Measurements from ENCODE around the gene STARD3.

Gene STARD3

GRCh38 chr17:39675390-39676082 is 38.6 kb downstream of the STARD3 start:
- no peak for TF ChIP-seq NFRKB (IDR thresholded peaks at IDR 0.05)
- DNase-seq (ENCODE audit: extremely low spot score) = no peak
- POLR2A ChIA-PET = interaction anchor here (1.2 kb wide), 1 partner anchor 12 kb away, joined by 4 read pairs; the partner anchor contains the start of gene PGAP3
- CTCF ChIA-PET = interaction anchor here (0.9 to 1.6 kb wide), 3 partner anchors 40 to 54 kb away, joined by 3 to 4 read pairs (median 3); no protein-coding TSS in a partner anchor

GRCh38 chr17:39676198-39676819 is 39.4 kb downstream of the STARD3 start:
- POLR2A ChIA-PET = interaction anchor here (0.6 to 2.0 kb wide), 3 partner anchors 12 to 23 kb away, joined by 3 to 11 read pairs (median 4); partner anchors contain the start of genes ERBB2 and PGAP3

GRCh38 chr17:39677072-39677471 is 40.1 kb downstream of the STARD3 start:
- no peak for DNase-seq (ENCODE audit: extremely low spot score)
- ChIA-PET CTCF (interaction anchor here (1.4 kb wide), 1 partner anchor 8 kb away, joined by 6 read pairs; the partner anchor contains the start of gene PNMT), POLR2A (interaction anchor here (1.0 to 2.0 kb wide), 3 partner anchors 8 to 40 kb away, joined by 3 to 11 read pairs (median 4); partner anchors contain the start of genes PGAP3, PNMT and STARD3)
- TF ChIP-seq SP1 (IDR thresholded peaks at IDR 0.05) (no peak), NFRKB (IDR thresholded peaks at IDR 0.05) (no peak)

More at GRCh38 chr17:39676198-39676819, 39.4 kb downstream of the STARD3 start:
- CTCF ChIA-PET = interaction anchor here (1.6 kb wide), 1 partner anchor 41 kb away, joined by 4 read pairs; no protein-coding TSS in a partner anchor
- TF ChIP-seq ZNF384 (IDR thresholded peaks at IDR 0.05) (no peak), SUZ12 (IDR thresholded peaks at IDR 0.05) (no peak), L3MBTL2 (conservative IDR thresholded peaks at IDR 0.05) (no peak), NFRKB (IDR thresholded peaks at IDR 0.05) (no peak), BHLHE40 (IDR thresholded peaks at IDR 0.05; ENCODE audit: borderline replicate concordance) (no peak), TARDBP (IDR thresholded peaks at IDR 0.05) (no peak), PKNOX1 (IDR thresholded peaks at IDR 0.05) (no peak), HDGF (IDR thresholded peaks at IDR 0.05; ENCODE audit: borderline replicate concordance) (no peak), FOXA1 (IDR thresholded peaks at IDR 0.05) (no peak), FOXK2 (IDR thresholded peaks at IDR 0.05) (no peak), ELF4 (IDR thresholded peaks at IDR 0.05) (no peak), FOXM1 (IDR thresholded peaks at IDR 0.05; ENCODE audit: borderline replicate concordance) (no peak), ARNT (IDR thresholded peaks at IDR 0.05) (no peak), SP1 (IDR thresholded peaks at IDR 0.05) (no peak), LEF1 (IDR thresholded peaks at IDR 0.05; ENCODE audit: borderline replicate concordance) (no peak)
- no peak for DNase-seq (ENCODE audit: extremely low spot score)

- POLR2A ChIA-PET = interaction anchor here (1.0 to 2.0 kb wide), 3 partner anchors 9 to 41 kb away, joined by 3 to 11 read pairs (median 4); partner anchors contain the start of genes PGAP3, PNMT and STARD3
- TF ChIP-seq PKNOX1 (IDR thresholded peaks at IDR 0.05) (no peak), LEF1 (IDR thresholded peaks at IDR 0.05; ENCODE audit: borderline replicate concordance) (no peak), SUZ12 (IDR thresholded peaks at IDR 0.05) (no peak), NFRKB (IDR thresholded peaks at IDR 0.05) (no peak), FOXA1 (IDR thresholded peaks at IDR 0.05) (no peak), SP1 (IDR thresholded peaks at IDR 0.05) (no peak), CTBP1 (IDR thresholded peaks at IDR 0.05; ENCODE audit: borderline replicate concordance) (no peak), FOXM1 (IDR thresholded peaks at IDR 0.05; ENCODE audit: borderline replicate concordance) (no peak), BHLHE40 (IDR thresholded peaks at IDR 0.05; ENCODE audit: borderline replicate concordance) (no peak), ARNT (IDR thresholded peaks at IDR 0.05) (no peak), ELF4 (IDR thresholded peaks at IDR 0.05) (no peak), HDGF (IDR thresholded peaks at IDR 0.05; ENCODE audit: borderline replicate concordance) (no peak), FOXK2 (IDR thresholded peaks at IDR 0.05) (no peak), L3MBTL2 (conservative IDR thresholded peaks at IDR 0.05) (no peak), TARDBP (IDR thresholded peaks at IDR 0.05) (no peak), ZNF384 (IDR thresholded peaks at IDR 0.05) (no peak)
- CTCF ChIA-PET = interaction anchor here (0.5 to 1.4 kb wide), 4 partner anchors 9 to 57 kb away, joined by 3 to 6 read pairs (median 4); partner anchors contain the start of genes PGAP3 and PNMT
- DNase-seq (ENCODE audit: extremely low spot score) = no peak
Measured at GRCh38 chr17:39677542-39678339, 40.8 kb downstream of the STARD3 start.

- CTCF ChIA-PET = interaction anchor here (0.7 to 1.4 kb wide), 7 partner anchors 10 to 103 kb away, joined by 3 to 6 read pairs (median 4); partner anchors contain the start of gene PNMT
- DNase-seq (ENCODE audit: extremely low spot score) = no peak
- TF ChIP-seq ELF4 (IDR thresholded peaks at IDR 0.05) = no peak
- no peak for TF ChIP-seq HDGF (IDR thresholded peaks at IDR 0.05; ENCODE audit: borderline replicate concordance)
- TF ChIP-seq L3MBTL2 (conservative IDR thresholded peaks at IDR 0.05) = no peak
- no peak for TF ChIP-seq SP1 (IDR thresholded peaks at IDR 0.05)
- no peak for TF ChIP-seq FOXM1 (IDR thresholded peaks at IDR 0.05; ENCODE audit: borderline replicate concordance)
- TF ChIP-seq SUZ12 (IDR thresholded peaks at IDR 0.05) = no peak
- no peak for TF ChIP-seq ZNF384 (IDR thresholded peaks at IDR 0.05)
- no peak for TF ChIP-seq ARNT (IDR thresholded peaks at IDR 0.05)
- no peak for TF ChIP-seq TARDBP (IDR thresholded peaks at IDR 0.05)
- no peak for TF ChIP-seq BHLHE40 (IDR thresholded peaks at IDR 0.05; ENCODE audit: borderline replicate concordance)
- POLR2A ChIA-PET = interaction anchor here (1.0 to 2.1 kb wide), 3 partner anchors 9 to 42 kb away, joined by 3 to 11 read pairs (median 9); partner anchors contain the start of genes PGAP3 and STARD3
Measured at GRCh38 chr17:39678340-39679116, 41.6 kb downstream of the STARD3 start.

All from HEK293T (cell line).